Right atrium auricular region (tissue), 2 donors: ENCODE measurements around the gene TEAD2. TPM values are rescaled to one million over a fixed set of nuclear protein-coding genes. Genes with fewer than 3 reads are reported as not detected.

Experiments
- DNase-seq: peaks from one replicate; pipeline ENCODE4 v3.0.0-alpha.2; 2019; ENCODE audit warnings: low spot score
- H3K27ac ChIP-seq, 2 donors: fragments of 200-600 bp; sonication (generic); 1 replicate in 1 of 2; 2 replicates in 1 of 2; pipeline ENCODE4 v1.5.1; 2016 to 2019
- H3K27me3 ChIP-seq, 2 donors: fragments of 200-600 bp; sonication (generic); one replicate each; pipeline versions ENCODE4 v1.5.1 to v1.6.0; 2017 to 2019
- H3K36me3 ChIP-seq: fragments of 200-600 bp; sonication (generic); one replicate; pipeline ENCODE4 v1.5.1; 2016
- H3K4me1 ChIP-seq, 2 donors: fragments of 200-600 bp; sonication (generic); one replicate each; pipeline versions ENCODE4 v1.5.1 to v1.6.0; 2017 to 2019
- H3K4me3 ChIP-seq, 2 donors: fragments of 200-600 bp; sonication (generic); 1 replicate in 1 of 2; 2 replicates in 1 of 2; pipeline ENCODE4 v1.5.1; 2017 to 2019; ENCODE audit warnings: mild to moderate bottlenecking in 1 of 2, moderate library complexity in 1 of 2
- H3K9me3 ChIP-seq, 2 donors: fragments of 200-600 bp; sonication (generic); one replicate each; pipeline ENCODE4 v1.5.1; 2019
- total RNA-seq, 2 donors: library from RNA; depleted of rRNA; stranded (reverse); fragments of >200 nt; gene quantifications; one replicate each; pipeline ENCODE4 v1.1.0, GENCODE V29; 2016
- TF ChIP-seq, protein P1 (sequence below), 2 donors: fragments of 200-600 bp; sonication (generic); IDR thresholded peaks; one replicate each; pipeline ENCODE4 v1.5.1; 2019; ENCODE audit warnings: antibody characterized with exemption in 2 of 2

TEAD2 gene
- total RNA-seq, 2 donors from 2014 or later, result 39.8 to 45.3 TPM

DNA sequence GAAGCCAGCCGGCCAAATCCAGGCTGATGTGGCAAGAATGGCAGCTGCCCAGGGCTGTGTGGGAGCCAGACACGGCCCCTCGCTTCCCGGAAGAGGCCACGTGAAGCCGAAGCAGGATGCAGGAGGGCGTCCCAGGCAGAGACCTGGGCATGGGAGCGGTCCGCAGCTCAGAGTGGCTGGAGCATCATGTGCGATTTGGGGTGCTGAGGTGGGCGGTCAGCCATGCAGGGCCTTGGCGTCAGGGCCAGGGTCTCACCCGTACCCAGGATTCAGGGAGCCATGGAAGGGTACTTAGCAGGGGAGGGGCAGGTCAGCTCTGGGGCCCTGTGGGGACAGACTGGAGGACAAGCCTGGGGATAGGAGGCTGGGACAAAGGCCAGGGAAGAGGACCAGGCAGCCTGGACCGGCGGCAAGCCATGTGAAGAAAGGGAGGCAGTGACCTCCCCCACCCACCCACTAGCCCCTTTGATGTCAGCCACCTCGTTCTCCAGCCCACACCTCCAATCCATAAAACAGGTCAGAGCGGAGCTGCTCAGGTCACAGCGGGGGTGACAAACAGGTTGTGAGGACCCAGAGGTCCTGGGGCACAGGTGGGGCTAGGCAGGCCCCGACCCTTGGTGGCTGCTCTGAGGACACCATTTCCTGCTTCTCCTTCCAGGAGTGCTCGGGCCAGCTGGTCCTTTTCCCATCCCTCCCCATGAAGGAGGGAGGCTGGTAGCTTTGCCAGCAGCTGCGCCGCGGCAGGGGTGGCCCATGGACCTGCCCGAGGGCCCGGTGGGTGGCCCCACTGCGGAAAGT lies 28.1 kb upstream of the TEAD2 start:
- Histone ChIP-seq H3K9me3 (no peaks in the 10 kb centered on the region), H3K4me3 (no peak overlapping the region), H3K27ac (no peak overlapping the region), H3K27me3 (no peaks in the 10 kb centered on the region), H3K4me1 (peaks cover 0 to 4% of the 10 kb centered on the region in 2 donors), H3K36me3 (no peaks in the 10 kb centered on the region)
- no peak for DNase-seq
- TF ChIP-seq, protein P1, sequence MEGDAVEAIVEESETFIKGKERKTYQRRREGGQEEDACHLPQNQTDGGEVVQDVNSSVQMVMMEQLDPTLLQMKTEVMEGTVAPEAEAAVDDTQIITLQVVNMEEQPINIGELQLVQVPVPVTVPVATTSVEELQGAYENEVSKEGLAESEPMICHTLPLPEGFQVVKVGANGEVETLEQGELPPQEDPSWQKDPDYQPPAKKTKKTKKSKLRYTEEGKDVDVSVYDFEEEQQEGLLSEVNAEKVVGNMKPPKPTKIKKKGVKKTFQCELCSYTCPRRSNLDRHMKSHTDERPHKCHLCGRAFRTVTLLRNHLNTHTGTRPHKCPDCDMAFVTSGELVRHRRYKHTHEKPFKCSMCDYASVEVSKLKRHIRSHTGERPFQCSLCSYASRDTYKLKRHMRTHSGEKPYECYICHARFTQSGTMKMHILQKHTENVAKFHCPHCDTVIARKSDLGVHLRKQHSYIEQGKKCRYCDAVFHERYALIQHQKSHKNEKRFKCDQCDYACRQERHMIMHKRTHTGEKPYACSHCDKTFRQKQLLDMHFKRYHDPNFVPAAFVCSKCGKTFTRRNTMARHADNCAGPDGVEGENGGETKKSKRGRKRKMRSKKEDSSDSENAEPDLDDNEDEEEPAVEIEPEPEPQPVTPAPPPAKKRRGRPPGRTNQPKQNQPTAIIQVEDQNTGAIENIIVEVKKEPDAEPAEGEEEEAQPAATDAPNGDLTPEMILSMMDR (IDR thresholded peaks at IDR 0.05), result no peak

DNA sequence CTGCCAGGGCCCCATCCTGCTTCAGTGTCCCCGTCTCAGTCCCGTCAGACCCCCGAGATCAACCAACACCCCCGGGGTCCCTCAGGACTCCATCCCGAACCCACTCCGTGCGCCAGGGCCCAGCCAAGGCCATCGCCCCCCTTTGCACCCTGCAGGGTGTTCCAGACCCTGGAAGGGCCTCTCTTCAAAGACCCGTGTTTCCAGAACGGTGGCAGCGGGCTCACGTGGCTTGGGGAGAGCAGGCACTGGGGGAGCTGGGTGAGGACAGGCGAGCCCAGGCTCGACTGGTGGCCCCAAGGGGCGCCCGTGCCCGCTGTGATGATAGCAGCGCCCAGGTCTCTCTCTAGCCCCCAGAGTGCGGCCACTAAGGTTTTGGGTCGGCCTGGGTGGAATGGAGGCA lies 27.2 kb upstream of the TEAD2 start:
- Histone ChIP-seq H3K4me1 (peaks cover 0 to 4% of the 10 kb centered on the region in 2 donors), H3K27me3 (no peaks in the 10 kb centered on the region), H3K4me3 (no peak overlapping the region), H3K9me3 (no peaks in the 10 kb centered on the region), H3K27ac (no peak overlapping the region), H3K36me3 (no peaks in the 10 kb centered on the region)
- DNase-seq, result no peak
- TF ChIP-seq, protein P1 (IDR thresholded peaks at IDR 0.05), result no peak

DNA sequence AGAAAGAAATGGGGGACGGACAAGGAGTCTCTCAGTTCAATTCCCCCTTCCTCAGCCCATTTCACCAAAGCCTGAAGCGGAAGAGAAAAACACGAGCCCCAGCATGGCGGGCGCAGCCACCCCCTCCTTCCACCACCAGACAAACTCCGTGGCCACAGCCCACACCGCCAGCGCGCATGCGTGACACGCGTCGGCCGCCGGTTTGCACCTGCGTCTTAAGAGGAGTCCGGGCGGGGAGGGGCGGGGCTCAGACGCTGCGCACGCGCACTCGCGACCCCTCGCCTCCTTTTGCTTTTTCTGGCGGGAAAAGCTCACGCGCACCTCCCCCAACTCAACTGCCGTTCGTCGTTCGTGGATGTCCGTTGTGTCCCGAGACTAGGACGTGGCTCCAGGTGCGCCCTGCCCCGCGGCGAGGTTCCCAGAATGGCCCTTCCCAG lies 25.7 kb upstream of the TEAD2 start, which contains the start of gene KASH5:
Gene KASH5, plus strand, starts transcription at position 314 of the 437 bp plus-strand sequence. CDS start 2,635 bp downstream, outside the sequence.
- Histone ChIP-seq H3K4me3 (peak within 1 kb of the TSS in 1 of 2 donors; percentile 24), H3K4me1 (peaks cover 0 to 4% of the 10 kb centered on the region in 2 donors), H3K27me3 (no peaks in the 10 kb centered on the region), H3K9me3 (peaks cover under 1% of the 10 kb centered on the region in 2 donors), H3K27ac (no peak within 1 kb of the TSS), H3K36me3 (no peaks in the 10 kb centered on the region)
- DNase-seq, result peak; percentile 65
- TF ChIP-seq, protein P1 (IDR thresholded peaks at IDR 0.05), result no peak

GRCh38 chr19:49383599-49383998 lies 21.4 kb upstream of the TEAD2 start:
- Histone ChIP-seq H3K4me1 (peaks cover 0 to 4% of the 10 kb centered on the region in 2 donors), H3K27ac (no peak overlapping the region), H3K4me3 (no peak overlapping the region), H3K36me3 (no peaks in the 10 kb centered on the region), H3K27me3 (no peaks in the 10 kb centered on the region), H3K9me3 (peaks cover 6 to 17% of the 10 kb centered on the region in 2 donors)
- DNase-seq, result no peak
- TF ChIP-seq, protein P1 (IDR thresholded peaks at IDR 0.05), result no peak

DNA sequence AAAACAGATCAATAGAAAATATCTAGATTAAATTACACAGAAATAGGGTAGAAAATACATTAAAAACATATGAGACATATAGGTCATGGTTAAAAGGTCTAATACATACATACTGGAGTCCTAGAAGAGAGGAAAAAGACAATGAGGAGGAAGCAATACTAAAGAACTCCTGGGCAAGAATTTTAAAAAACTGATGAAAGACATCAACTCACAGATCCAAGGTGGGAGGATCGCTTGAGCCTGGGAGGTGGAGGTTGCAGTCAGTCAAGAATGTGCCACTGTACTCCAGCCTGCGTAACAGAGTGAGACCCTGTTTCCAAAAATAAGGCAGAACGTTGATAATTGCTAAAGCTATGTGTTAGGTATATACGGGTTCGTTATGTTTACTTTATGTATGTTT lies 20.4 kb upstream of the TEAD2 start:
- no peak overlapping the region for H3K27ac ChIP-seq
- DNase-seq, result no peak
- H3K9me3 ChIP-seq, result peaks cover 6 to 17% of the 10 kb centered on the region in 2 donors
- H3K4me3 ChIP-seq, result no peak overlapping the region
- no peaks in the 10 kb centered on the region for H3K4me1 ChIP-seq
- no peaks in the 10 kb centered on the region for H3K27me3 ChIP-seq
- TF ChIP-seq, protein P1 (IDR thresholded peaks at IDR 0.05), result no peak
- no peaks in the 10 kb centered on the region for H3K36me3 ChIP-seq
